ENCODE measurements around the gene TFAP2C.
"Not testable (repeated sequence)": the region's sequence is repeated elsewhere in the genome, so short reads cannot be mapped to it uniquely, and the experiment has no call there.

The TFAP2C gene

DNA sequence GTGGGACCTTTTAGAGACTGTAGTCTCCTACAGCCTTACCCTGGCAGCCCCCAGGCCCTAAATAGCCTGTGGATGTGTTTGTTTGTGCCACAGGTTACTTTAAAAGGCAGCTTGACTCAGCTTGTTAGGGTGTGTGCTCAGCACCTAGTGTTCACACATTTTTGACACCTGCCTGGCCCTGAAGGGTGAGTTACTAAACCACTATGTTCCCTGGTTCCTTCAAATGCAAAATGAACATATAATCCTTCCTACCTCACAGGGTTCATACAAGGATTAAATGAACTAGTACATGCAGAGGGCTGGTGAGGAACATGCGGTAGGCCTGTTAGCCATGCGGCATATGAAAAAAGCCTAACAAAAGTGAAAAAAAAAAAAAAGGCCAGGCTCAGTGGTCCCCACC is 14.9 kb upstream of the TFAP2C start:
- H3K4me3 ChIP-seq (ENCODE audit: low read length in 2 of 2), result no peak overlapping the region
- H3K36me3 ChIP-seq (ENCODE audit: control insufficient read depth in 2 of 2, insufficient read depth in 2 of 2, low read length in 2 of 2), result no peaks in the 10 kb centered on the region
- H3K27ac ChIP-seq (ENCODE audit: low read depth in 2 of 2, low read length in 2 of 2), result no peak overlapping the region
- no peaks in the 10 kb centered on the region for H3K9me3 ChIP-seq (ENCODE audit: control insufficient read depth in 2 of 2, low read length in 2 of 2)
- no peak overlapping the region for H3K9ac ChIP-seq (ENCODE audit: low read depth in 1 of 2, low read length in 2 of 2)
- H3K27me3 ChIP-seq (ENCODE audit: control insufficient read depth in 2 of 2, insufficient read depth in 2 of 2, low read length in 2 of 2), result peaks cover 0 to 4% of the 10 kb centered on the region in 2 donors
- no peaks in the 10 kb centered on the region for H3K4me1 ChIP-seq (ENCODE audit: control insufficient read depth in 2 of 2, insufficient read depth in 2 of 2, low read length in 2 of 2)

DNA sequence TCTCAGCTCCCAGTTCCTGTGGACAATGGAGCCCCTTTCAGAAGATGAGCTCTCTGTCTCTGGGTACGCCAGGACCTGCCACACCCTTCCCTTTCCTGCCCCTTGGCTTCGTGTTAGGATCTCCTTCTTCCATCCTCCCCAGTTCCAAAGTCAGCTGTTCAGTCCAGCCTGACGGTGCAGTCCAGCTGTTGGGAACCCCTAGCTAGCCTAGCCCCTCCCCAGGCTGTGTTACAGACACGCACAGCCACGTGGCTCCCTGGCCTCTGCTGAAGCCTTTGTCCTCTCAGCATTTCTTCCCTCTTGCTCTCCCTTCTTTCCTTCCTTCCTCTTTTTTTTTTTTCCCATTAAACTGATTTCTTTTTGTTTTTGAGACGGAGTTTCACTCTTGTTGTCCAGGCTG is 12.4 kb upstream of the TFAP2C start:
- H3K36me3 ChIP-seq (ENCODE audit: control insufficient read depth in 2 of 2, insufficient read depth in 2 of 2, low read length in 2 of 2), result no peaks in the 10 kb centered on the region
- H3K9ac ChIP-seq (ENCODE audit: low read depth in 1 of 2, low read length in 2 of 2), result no peak overlapping the region
- no peak overlapping the region for H3K27ac ChIP-seq (ENCODE audit: low read depth in 2 of 2, low read length in 2 of 2)
- H3K4me3 ChIP-seq (ENCODE audit: low read length in 2 of 2), result no peak overlapping the region
- peaks cover 0 to 4% of the 10 kb centered on the region in 2 donors for H3K27me3 ChIP-seq (ENCODE audit: control insufficient read depth in 2 of 2, insufficient read depth in 2 of 2, low read length in 2 of 2)
- H3K4me1 ChIP-seq (ENCODE audit: control insufficient read depth in 2 of 2, insufficient read depth in 2 of 2, low read length in 2 of 2), result no peaks in the 10 kb centered on the region
- H3K9me3 ChIP-seq (ENCODE audit: control insufficient read depth in 2 of 2, low read length in 2 of 2), result no peaks in the 10 kb centered on the region

DNA sequence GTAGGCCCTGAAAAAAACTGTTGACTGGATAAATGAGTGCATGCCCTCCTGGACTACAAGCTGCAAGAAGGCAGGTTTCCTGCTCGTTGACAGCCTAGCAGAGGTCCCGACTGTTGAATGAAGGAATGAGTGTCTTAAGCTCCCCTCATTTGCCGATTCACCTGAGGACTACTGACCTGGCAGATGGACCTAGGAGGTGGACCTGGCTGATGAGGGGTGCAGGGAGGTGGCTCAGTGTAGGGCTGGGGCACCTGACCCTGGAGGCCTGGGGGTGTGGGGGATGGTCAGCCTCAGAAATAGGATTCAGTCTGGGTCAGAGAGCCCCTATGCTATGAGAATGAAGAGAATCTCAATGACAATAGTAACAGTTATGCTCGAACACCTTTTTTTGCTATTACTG is 11.6 kb upstream of the TFAP2C start:
- no peak overlapping the region for H3K27ac ChIP-seq (ENCODE audit: low read depth in 2 of 2, low read length in 2 of 2)
- H3K4me3 ChIP-seq (ENCODE audit: low read length in 2 of 2), result no peak overlapping the region
- no peaks in the 10 kb centered on the region for H3K9me3 ChIP-seq (ENCODE audit: control insufficient read depth in 2 of 2, low read length in 2 of 2)
- no peaks in the 10 kb centered on the region for H3K36me3 ChIP-seq (ENCODE audit: control insufficient read depth in 2 of 2, insufficient read depth in 2 of 2, low read length in 2 of 2)
- H3K27me3 ChIP-seq (ENCODE audit: control insufficient read depth in 2 of 2, insufficient read depth in 2 of 2, low read length in 2 of 2), result peaks cover 0 to 4% of the 10 kb centered on the region in 2 donors
- no peak overlapping the region for H3K9ac ChIP-seq (ENCODE audit: low read depth in 1 of 2, low read length in 2 of 2)
- no peaks in the 10 kb centered on the region for H3K4me1 ChIP-seq (ENCODE audit: control insufficient read depth in 2 of 2, insufficient read depth in 2 of 2, low read length in 2 of 2)

DNA sequence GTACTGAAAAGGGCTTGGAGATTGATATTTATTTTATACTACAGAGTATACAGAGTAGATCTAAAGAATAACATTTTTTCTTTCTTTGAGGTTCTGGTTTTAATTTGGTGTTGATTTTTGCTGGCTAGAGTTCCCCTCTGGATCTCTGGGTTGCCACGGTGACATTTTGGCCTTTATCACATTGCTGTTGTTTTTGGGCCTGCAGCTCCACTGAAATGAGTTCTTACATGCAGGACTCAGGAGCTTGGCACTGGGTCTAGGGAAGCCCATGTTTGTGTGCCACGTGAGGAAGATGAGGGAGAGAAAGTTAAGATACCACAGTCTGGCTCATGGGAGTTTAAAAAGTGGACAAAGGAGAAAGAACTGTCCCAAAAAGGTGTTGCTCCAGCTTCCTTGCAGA is 7.4 kb upstream of the TFAP2C start:
- Histone ChIP-seq H3K27me3 (ENCODE audit: control insufficient read depth in 2 of 2, insufficient read depth in 2 of 2, low read length in 2 of 2) (peaks cover 10 to 20% of the 10 kb centered on the region in 2 donors), H3K27ac (ENCODE audit: low read depth in 2 of 2, low read length in 2 of 2) (no peak overlapping the region), H3K9me3 (ENCODE audit: control insufficient read depth in 2 of 2, low read length in 2 of 2) (no peaks in the 10 kb centered on the region), H3K36me3 (ENCODE audit: control insufficient read depth in 2 of 2, insufficient read depth in 2 of 2, low read length in 2 of 2) (no peaks in the 10 kb centered on the region), H3K4me1 (ENCODE audit: control insufficient read depth in 2 of 2, insufficient read depth in 2 of 2, low read length in 2 of 2) (no peaks in the 10 kb centered on the region), H3K9ac (ENCODE audit: low read depth in 1 of 2, low read length in 2 of 2) (no peak overlapping the region), H3K4me3 (ENCODE audit: low read length in 2 of 2) (no peak overlapping the region)

DNA sequence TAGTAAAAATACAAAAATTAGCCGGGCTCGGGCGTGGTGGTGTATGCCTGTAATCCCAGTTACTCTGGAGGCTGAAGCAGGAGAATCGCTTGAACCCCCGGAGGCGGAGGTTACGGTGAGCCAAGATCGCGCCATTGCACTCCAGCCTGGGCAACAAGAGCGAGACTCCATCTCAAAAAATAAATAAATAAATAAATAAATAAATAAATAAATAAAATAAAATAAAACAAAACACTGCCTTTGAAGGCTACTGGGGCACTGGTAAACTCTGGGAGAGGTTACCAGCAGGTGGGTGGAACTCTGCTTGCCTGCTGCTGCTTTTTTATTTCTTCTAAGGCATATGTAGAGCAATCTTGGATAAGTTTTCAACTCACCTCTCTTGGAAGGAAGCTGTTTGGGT is 5.2 kb upstream of the TFAP2C start:
- not testable (repeated sequence) for H3K9ac ChIP-seq (ENCODE audit: low read depth in 1 of 2, low read length in 2 of 2); H3K4me3 ChIP-seq (ENCODE audit: low read length in 2 of 2); H3K4me1 ChIP-seq (ENCODE audit: control insufficient read depth in 2 of 2, insufficient read depth in 2 of 2, low read length in 2 of 2); H3K36me3 ChIP-seq (ENCODE audit: control insufficient read depth in 2 of 2, insufficient read depth in 2 of 2, low read length in 2 of 2); H3K9me3 ChIP-seq (ENCODE audit: control insufficient read depth in 2 of 2, low read length in 2 of 2); H3K27ac ChIP-seq (ENCODE audit: low read depth in 2 of 2, low read length in 2 of 2)
- peaks cover 28 to 40% of the 10 kb centered on the region in 2 donors for H3K27me3 ChIP-seq (ENCODE audit: control insufficient read depth in 2 of 2, insufficient read depth in 2 of 2, low read length in 2 of 2)

DNA sequence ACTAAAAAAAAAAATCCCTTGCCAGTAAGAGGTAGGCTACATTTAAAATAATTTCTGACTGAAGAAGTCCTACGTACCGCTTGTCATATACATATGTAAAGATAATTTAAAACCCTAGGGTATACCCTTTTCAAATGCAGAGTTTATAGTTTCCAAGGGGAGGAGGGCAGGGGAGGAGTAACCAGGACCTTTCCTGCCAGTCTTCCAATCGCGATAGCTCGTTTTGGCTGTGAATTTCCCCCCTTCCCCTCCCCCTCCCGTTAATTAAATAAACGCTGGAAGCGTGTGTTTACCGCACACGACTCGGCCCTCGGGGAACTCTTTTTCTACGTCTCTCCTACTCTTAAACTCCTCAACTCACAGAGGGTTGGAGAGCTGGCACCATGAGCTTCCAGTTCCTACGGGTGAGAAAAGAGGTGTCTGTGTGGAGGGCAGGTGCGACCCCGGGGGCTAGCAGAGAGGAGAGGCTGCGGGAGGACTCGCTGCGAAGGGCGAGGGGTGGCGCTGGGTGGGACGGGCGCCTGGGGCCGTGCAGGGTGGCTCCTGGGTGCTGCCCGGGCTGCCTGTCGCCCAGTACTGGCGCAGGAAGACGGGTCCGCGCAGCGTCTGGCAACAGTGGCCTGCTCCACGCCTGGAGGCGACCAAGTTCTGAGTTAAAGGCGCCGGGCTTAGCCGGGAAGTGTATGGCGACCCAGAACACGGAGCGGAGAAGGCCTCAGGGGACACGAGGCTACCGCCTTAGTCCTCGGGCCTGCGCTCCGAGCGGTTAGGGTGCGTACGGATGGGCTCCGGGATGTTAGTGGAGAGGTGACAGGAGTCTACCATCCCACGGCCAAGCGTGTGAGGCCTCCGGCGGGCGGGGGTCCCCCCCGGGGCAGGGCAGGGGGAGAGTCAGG is 4.1 kb upstream of the TFAP2C start:
- H3K36me3 ChIP-seq (ENCODE audit: control insufficient read depth in 2 of 2, insufficient read depth in 2 of 2, low read length in 2 of 2), result no peaks in the 10 kb centered on the region
- H3K4me3 ChIP-seq (ENCODE audit: low read length in 2 of 2), result no peak overlapping the region
- no peak overlapping the region for H3K9ac ChIP-seq (ENCODE audit: low read depth in 1 of 2, low read length in 2 of 2)
- H3K9me3 ChIP-seq (ENCODE audit: control insufficient read depth in 2 of 2, low read length in 2 of 2), result no peaks in the 10 kb centered on the region
- no peak overlapping the region for H3K27ac ChIP-seq (ENCODE audit: low read depth in 2 of 2, low read length in 2 of 2)
- H3K27me3 ChIP-seq (ENCODE audit: control insufficient read depth in 2 of 2, insufficient read depth in 2 of 2, low read length in 2 of 2), result peaks cover 32 to 47% of the 10 kb centered on the region in 2 donors
- peaks cover 8 to 14% of the 10 kb centered on the region in 2 donors for H3K4me1 ChIP-seq (ENCODE audit: control insufficient read depth in 2 of 2, insufficient read depth in 2 of 2, low read length in 2 of 2)

DNA sequence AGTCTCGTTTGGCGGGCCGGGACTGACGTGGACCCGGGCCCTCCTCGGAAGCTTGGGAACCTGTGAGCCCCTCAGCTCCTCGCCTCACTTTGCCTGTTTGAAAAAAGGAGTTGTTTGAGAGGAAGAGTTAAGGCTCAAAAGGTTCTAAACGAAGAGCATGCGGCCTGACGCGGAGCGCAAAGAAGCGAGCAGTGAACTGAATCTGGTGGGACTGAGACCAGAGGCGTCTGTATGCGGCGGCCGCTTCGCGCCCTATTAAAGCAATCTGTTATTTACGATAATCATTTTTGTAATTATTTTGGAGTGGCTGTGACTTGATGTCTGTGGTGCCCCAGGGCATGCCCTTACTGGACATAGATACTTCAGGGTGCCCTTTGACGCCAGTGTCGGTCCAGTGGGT is 3.3 kb upstream of the TFAP2C start:
- Histone ChIP-seq H3K9ac (ENCODE audit: low read depth in 1 of 2, low read length in 2 of 2) (no peak overlapping the region), H3K4me3 (ENCODE audit: low read length in 2 of 2) (no peak overlapping the region), H3K27ac (ENCODE audit: low read depth in 2 of 2, low read length in 2 of 2) (no peak overlapping the region), H3K4me1 (ENCODE audit: control insufficient read depth in 2 of 2, insufficient read depth in 2 of 2, low read length in 2 of 2) (peaks cover 8 to 16% of the 10 kb centered on the region in 2 donors), H3K27me3 (ENCODE audit: control insufficient read depth in 2 of 2, insufficient read depth in 2 of 2, low read length in 2 of 2) (peaks cover 32 to 51% of the 10 kb centered on the region in 2 donors), H3K36me3 (ENCODE audit: control insufficient read depth in 2 of 2, insufficient read depth in 2 of 2, low read length in 2 of 2) (no peaks in the 10 kb centered on the region), H3K9me3 (ENCODE audit: control insufficient read depth in 2 of 2, low read length in 2 of 2) (no peaks in the 10 kb centered on the region)

DNA sequence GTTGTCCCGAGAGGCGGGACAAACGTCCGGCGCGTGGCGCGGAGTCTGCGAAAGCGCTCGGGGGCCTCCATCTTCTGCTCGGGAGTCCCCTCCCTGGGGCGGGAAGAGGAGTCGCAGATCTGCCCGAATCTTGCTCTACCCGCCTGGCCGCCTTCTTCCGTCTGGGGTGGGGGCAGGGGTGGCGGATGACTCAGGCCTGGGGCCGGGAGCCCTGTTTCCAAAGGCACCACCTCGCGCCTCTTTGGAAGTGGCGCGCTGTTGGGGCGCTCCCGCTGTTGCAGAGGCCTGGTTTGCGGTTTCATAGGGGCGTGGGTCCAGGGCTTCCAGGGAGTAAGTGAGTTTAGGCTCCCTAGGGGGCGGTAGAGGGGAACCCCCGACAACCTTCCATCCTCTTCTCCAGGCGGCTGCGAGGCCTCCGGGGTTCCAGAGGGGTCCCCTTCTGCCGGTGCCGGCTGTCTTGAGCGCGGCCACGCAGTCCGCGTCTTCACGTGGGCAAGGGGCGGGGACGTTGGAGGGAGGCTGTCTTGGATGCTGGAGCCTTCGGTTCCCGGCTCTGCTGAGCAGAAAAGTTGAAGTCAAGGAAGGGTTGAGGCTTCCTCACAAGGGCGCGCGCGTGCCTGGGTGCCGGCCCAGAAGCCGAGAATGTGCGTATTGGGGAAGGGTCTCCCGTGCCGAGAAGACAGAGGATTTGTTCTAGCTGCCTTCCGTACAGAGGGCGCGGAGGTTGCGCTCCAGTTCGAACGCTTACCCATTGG is 2.6 kb upstream of the TFAP2C start:
- no peak overlapping the region for H3K9ac ChIP-seq (ENCODE audit: low read depth in 1 of 2, low read length in 2 of 2)
- H3K9me3 ChIP-seq (ENCODE audit: control insufficient read depth in 2 of 2, low read length in 2 of 2), result no peaks in the 10 kb centered on the region
- peaks cover 33 to 52% of the 10 kb centered on the region in 2 donors for H3K27me3 ChIP-seq (ENCODE audit: control insufficient read depth in 2 of 2, insufficient read depth in 2 of 2, low read length in 2 of 2)
- no peak overlapping the region for H3K27ac ChIP-seq (ENCODE audit: low read depth in 2 of 2, low read length in 2 of 2)
- H3K4me1 ChIP-seq (ENCODE audit: control insufficient read depth in 2 of 2, insufficient read depth in 2 of 2, low read length in 2 of 2), result peaks cover 8 to 16% of the 10 kb centered on the region in 2 donors
- no peak overlapping the region for H3K4me3 ChIP-seq (ENCODE audit: low read length in 2 of 2)
- no peaks in the 10 kb centered on the region for H3K36me3 ChIP-seq (ENCODE audit: control insufficient read depth in 2 of 2, insufficient read depth in 2 of 2, low read length in 2 of 2)

DNA sequence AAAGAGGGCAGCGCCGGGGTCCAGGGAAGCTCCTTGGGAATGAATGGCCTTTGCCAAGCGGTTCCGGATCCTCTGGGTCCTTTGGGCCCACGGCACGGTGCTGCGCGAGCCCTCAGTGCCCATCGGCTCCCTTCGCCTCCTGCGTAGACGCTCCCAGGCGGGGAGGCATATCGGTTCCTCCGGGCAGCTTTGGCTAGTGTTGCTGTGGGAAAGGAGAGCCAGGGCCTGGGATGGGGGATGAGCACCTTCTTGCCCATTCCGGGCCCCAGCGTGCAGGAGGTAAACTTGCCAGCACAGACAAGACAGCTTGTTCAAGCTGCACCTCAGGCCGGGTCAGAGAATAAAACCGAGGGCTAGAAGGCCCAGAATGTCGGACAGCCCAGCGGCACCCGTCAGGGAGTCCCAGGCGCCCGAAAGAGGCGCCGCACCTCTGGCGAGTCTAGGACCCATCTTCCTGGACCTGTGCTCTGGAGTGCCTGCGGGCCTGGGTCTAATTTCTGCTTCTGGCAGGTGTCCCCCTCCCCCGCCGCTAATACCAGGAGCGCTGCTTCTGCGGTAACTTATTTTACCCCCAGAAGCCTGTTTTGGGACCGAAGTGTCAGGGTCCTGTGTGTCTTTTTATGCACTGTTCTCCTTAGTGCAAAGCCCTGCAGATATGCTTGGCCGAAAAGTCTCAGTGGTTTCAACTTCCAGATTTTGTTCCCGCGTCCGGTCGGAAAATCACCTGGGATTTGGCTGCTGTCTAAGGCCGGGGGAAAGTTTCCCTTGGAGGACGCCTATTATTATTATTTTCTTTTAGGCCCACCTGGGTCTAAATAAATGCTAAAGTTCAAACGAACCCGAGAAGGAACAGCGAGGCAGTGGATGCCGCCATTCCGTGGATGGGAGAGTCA is 1.7 kb upstream of the TFAP2C start:
- peaks cover 8 to 16% of the 10 kb centered on the region in 2 donors for H3K4me1 ChIP-seq (ENCODE audit: control insufficient read depth in 2 of 2, insufficient read depth in 2 of 2, low read length in 2 of 2)
- no peaks in the 10 kb centered on the region for H3K36me3 ChIP-seq (ENCODE audit: control insufficient read depth in 2 of 2, insufficient read depth in 2 of 2, low read length in 2 of 2)
- H3K4me3 ChIP-seq (ENCODE audit: low read length in 2 of 2), result no peak overlapping the region
- no peaks in the 10 kb centered on the region for H3K9me3 ChIP-seq (ENCODE audit: control insufficient read depth in 2 of 2, low read length in 2 of 2)
- H3K27me3 ChIP-seq (ENCODE audit: control insufficient read depth in 2 of 2, insufficient read depth in 2 of 2, low read length in 2 of 2), result peaks cover 36 to 56% of the 10 kb centered on the region in 2 donors
- H3K27ac ChIP-seq (ENCODE audit: low read depth in 2 of 2, low read length in 2 of 2), result no peak overlapping the region
- H3K9ac ChIP-seq (ENCODE audit: low read depth in 1 of 2, low read length in 2 of 2), result no peak overlapping the region
